ENCODE results near the gene SLC9A3.

DNA sequence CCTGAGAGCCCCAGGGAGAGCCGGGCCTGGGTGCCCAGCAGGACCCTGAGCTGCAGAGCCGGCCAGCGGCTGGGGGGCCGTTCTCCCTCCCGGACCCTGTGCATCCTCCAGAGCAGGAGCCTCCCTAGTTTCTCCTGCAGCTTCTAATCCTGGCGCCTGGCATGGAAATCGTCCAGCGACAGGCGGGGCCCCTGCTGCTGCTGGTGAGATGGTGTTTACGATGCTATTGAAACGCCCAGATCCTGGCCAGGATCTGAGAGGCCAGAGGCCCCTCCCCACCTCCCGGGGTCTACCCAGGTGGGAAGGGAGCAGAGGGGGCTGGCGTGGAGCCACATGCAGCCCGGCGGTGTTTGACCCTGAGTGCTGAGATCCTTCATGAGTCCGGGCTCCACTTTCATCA, 49.7 kb upstream of the SLC9A3 start:
- TF ChIP-seq, protein P1, sequence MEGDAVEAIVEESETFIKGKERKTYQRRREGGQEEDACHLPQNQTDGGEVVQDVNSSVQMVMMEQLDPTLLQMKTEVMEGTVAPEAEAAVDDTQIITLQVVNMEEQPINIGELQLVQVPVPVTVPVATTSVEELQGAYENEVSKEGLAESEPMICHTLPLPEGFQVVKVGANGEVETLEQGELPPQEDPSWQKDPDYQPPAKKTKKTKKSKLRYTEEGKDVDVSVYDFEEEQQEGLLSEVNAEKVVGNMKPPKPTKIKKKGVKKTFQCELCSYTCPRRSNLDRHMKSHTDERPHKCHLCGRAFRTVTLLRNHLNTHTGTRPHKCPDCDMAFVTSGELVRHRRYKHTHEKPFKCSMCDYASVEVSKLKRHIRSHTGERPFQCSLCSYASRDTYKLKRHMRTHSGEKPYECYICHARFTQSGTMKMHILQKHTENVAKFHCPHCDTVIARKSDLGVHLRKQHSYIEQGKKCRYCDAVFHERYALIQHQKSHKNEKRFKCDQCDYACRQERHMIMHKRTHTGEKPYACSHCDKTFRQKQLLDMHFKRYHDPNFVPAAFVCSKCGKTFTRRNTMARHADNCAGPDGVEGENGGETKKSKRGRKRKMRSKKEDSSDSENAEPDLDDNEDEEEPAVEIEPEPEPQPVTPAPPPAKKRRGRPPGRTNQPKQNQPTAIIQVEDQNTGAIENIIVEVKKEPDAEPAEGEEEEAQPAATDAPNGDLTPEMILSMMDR (conservative IDR thresholded peaks at IDR 0.05; ENCODE audit: low read depth, low read length): no peak
- no peak for TF ChIP-seq EZH2 (IDR thresholded peaks at IDR 0.05; ENCODE audit: borderline replicate concordance, low read depth, low read length, poor library complexity, severe bottlenecking)

Measured in A673 (cell line).